Large intestine (tissue), 3 donors: ENCODE measurements around the gene LIN52. TPM values are rescaled to one million over a fixed set of nuclear protein-coding genes. Genes with fewer than 3 reads are reported as not detected.

Source experiments
- DNase-seq, 2 donors: peaks; one replicate each; pipeline versions ENCODE4 v3.0.0 to v3.0.0-alpha.2; 2013
- H3K27ac ChIP-seq: one replicate; pipeline ENCODE4 v1.5.1; 2013; ENCODE audit warnings: low read length
- H3K27me3 ChIP-seq: 2 replicates; pipeline ENCODE4 v1.6.1; 2013; ENCODE audit warnings: low read length; ENCODE audit not compliant: control insufficient read depth, insufficient read depth
- H3K36me3 ChIP-seq: 2 replicates; pipeline ENCODE4 v1.6.1; 2013; ENCODE audit warnings: low read length; ENCODE audit not compliant: control insufficient read depth, insufficient read depth
- H3K4me1 ChIP-seq: one replicate; pipeline ENCODE4 v1.6.1; 2013; ENCODE audit warnings: low read length; ENCODE audit not compliant: control insufficient read depth, insufficient read depth
- H3K4me3 ChIP-seq: one replicate; pipeline ENCODE4 v1.5.1; 2013; ENCODE audit warnings: low read length
- H3K9me3 ChIP-seq: one replicate; pipeline ENCODE4 v1.6.1; 2013; ENCODE audit warnings: mild to moderate bottlenecking, low read depth, low read length, moderate library complexity; ENCODE audit not compliant: control insufficient read depth
- WGBS: methylation state at CpG from one replicate; pipeline ENCODE4 v1.1.5; 2013; ENCODE audit warnings: low lambda C conversion rate; ENCODE audit not compliant: insufficient coverage; 5-methylcytosine and 5-hydroxymethylcytosine counted together
- polyA plus RNA-seq: library from polyadenylated mRNA; unstranded; fragments of 120-200 nt; gene quantifications from one replicate; pipeline ENCODE4 v1.2.1, GENCODE V29; 2013

Gene LIN52
- polyA plus RNA-seq, 1 donor = 11.1 TPM

DNA sequence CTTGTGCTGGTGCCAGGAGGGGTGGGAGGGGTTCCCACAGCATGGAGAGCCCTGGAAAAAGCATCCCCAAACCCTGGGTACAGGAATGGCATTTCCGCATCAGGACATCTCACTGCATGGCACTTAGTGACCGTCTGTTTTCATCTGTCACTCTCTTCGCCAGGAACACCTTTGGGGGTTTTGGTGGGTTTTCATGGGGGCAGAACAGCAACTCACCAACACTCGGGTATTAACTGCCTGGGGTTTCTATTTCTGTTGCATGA lies 158.0 kb downstream of the LIN52 start:
- H3K4me3 ChIP-seq = no peak overlapping the region
- peaks cover 16% of the 10 kb centered on the region for H3K9me3 ChIP-seq
- WGBS = no CpG with 5 or more reads among the region's 4 CpGs
- no peak overlapping the region for H3K27ac ChIP-seq
- no peaks in the 10 kb centered on the region for H3K36me3 ChIP-seq
- H3K27me3 ChIP-seq = peaks cover 98% of the 10 kb centered on the region
- no peak for DNase-seq
- H3K4me1 ChIP-seq = peaks cover 11% of the 10 kb centered on the region

DNA sequence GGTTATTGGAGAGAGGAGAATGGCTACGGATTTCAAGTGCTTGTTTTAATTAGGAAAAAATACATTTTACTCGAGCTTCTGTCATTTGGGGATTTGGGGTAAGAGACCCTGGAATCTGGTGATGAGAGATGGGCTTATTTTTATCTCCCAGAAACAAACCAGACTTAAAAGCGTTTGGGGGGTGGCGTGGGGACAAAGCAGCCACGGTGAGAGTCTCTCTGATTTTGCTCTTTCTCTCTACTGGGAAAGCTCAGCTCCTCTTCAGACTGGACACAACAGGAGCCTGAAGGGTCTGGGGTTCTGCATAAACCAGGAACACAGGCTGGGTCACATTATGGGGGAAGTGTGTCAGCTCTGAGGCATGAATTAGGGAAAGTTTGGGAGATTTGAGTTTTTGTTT lies 158.3 kb downstream of the LIN52 start:
- WGBS = no CpG with 5 or more reads among the region's 5 CpGs
- H3K27ac ChIP-seq = no peak overlapping the region
- peaks cover 11% of the 10 kb centered on the region for H3K4me1 ChIP-seq
- no peak for DNase-seq
- peaks cover 16% of the 10 kb centered on the region for H3K9me3 ChIP-seq
- H3K4me3 ChIP-seq = no peak overlapping the region
- H3K27me3 ChIP-seq = peaks cover 98% of the 10 kb centered on the region
- H3K36me3 ChIP-seq = no peaks in the 10 kb centered on the region

DNA sequence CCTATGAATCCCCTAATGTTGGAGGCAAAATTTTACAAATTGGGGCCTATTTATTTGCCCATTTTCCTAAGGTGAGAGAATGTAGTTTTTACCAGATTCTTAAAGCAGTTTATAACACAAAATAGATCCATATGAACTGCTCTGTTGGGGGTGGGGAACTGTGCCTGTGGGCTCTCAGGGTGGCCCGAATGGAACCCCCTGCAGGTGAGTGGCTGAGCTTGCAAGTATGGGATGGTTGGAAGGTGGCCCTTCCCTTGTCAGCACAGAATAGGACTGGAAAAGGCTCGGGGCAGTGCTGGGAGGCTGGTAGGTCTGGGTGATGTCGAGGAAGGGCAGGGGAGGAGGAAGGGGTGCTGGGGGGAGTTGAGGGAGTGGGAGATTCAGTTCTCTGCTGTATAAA lies 159.4 kb downstream of the LIN52 start:
- no peak overlapping the region for H3K27ac ChIP-seq
- no peaks in the 10 kb centered on the region for H3K36me3 ChIP-seq
- peaks cover 94% of the 10 kb centered on the region for H3K27me3 ChIP-seq
- H3K9me3 ChIP-seq = peaks cover 16% of the 10 kb centered on the region
- no CpG with 5 or more reads among the region's 3 CpGs for WGBS
- H3K4me3 ChIP-seq = no peak overlapping the region
- DNase-seq = no peak
- peaks cover 11% of the 10 kb centered on the region for H3K4me1 ChIP-seq

DNA sequence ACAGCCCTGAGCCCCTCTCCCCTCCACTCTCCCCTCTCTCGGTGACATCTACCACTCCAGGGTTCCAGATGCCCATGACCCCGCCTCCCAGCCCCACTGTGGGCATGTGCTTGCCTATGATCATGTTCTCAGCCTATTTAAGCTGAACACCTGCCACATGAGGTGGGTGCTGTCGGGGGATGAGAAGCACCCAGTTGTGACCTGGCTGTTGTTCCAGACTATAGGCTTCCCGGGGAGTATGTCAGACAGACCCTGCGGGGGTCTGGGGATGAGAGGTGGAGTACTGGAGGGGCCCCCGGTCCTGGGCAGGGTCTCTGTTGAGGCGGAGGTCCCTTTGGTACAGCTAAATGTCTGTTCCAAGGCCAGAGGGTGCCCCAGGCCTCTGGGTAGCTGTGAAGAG lies 160.5 kb downstream of the LIN52 start:
- no CpG with 5 or more reads among the region's 7 CpGs for WGBS
- H3K27me3 ChIP-seq = peaks cover 87% of the 10 kb centered on the region

DNA sequence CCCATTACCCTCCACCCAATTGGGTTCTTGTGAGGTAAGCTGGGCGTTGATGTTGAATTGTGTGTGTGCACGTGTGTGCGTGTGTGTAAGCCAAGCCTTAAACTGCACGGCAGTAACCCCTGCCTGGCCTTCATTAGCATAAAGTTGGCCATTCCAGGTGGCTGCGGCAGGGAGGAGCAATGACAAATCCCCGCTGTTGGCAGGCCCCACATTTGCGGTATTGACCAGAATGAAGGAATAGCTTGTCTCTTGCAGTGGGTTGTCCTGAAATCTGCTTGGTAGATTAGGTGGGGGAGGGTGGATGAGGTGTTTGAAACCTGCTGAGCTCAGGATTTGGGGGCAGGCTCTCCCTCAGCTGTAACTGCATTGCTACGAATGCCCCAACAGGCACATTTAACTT lies 161.8 kb downstream of the LIN52 start:
- no CpG with 5 or more reads among the region's 8 CpGs for WGBS
- H3K4me1 ChIP-seq = no peaks in the 10 kb centered on the region
- H3K4me3 ChIP-seq = no peak overlapping the region
- H3K27me3 ChIP-seq = peaks cover 76% of the 10 kb centered on the region
- no peak for DNase-seq
- no peak overlapping the region for H3K27ac ChIP-seq
- H3K36me3 ChIP-seq = no peaks in the 10 kb centered on the region
- no peaks in the 10 kb centered on the region for H3K9me3 ChIP-seq

More for the DNA sequence above, 160.5 kb downstream of the LIN52 start:
- Histone ChIP-seq H3K27ac (no peak overlapping the region), H3K4me3 (no peak overlapping the region), H3K9me3 (peaks cover 10% of the 10 kb centered on the region), H3K4me1 (peaks cover 8% of the 10 kb centered on the region), H3K36me3 (no peaks in the 10 kb centered on the region)
- no peak for DNase-seq

DNA sequence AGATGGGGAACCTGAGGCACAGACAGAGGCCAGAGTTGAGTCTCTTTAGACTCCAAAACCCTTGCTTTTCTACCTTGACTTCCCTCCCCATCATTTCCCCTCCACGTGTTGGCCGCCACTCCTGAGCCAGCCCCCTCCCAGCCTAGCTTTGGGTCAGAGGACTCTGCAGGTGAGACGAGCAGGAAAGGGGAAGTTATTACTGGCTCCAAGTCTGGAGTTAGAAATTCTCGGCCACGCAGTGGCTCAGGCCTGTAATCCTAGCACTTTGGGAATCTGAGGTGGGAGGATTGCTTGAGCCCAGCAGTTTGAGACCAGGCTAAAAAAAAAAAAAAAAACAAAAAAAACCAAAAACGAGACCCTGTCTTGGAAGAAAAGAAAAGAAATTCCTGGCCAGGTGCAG lies 163.3 kb downstream of the LIN52 start:
- Histone ChIP-seq H3K27me3 (peaks cover 67% of the 10 kb centered on the region), H3K36me3 (no peaks in the 10 kb centered on the region), H3K4me1 (no peaks in the 10 kb centered on the region), H3K4me3 (no peak overlapping the region), H3K27ac (no peak overlapping the region), H3K9me3 (no peaks in the 10 kb centered on the region)
- WGBS = no CpG with 5 or more reads among the region's 6 CpGs
- no peak for DNase-seq

DNA sequence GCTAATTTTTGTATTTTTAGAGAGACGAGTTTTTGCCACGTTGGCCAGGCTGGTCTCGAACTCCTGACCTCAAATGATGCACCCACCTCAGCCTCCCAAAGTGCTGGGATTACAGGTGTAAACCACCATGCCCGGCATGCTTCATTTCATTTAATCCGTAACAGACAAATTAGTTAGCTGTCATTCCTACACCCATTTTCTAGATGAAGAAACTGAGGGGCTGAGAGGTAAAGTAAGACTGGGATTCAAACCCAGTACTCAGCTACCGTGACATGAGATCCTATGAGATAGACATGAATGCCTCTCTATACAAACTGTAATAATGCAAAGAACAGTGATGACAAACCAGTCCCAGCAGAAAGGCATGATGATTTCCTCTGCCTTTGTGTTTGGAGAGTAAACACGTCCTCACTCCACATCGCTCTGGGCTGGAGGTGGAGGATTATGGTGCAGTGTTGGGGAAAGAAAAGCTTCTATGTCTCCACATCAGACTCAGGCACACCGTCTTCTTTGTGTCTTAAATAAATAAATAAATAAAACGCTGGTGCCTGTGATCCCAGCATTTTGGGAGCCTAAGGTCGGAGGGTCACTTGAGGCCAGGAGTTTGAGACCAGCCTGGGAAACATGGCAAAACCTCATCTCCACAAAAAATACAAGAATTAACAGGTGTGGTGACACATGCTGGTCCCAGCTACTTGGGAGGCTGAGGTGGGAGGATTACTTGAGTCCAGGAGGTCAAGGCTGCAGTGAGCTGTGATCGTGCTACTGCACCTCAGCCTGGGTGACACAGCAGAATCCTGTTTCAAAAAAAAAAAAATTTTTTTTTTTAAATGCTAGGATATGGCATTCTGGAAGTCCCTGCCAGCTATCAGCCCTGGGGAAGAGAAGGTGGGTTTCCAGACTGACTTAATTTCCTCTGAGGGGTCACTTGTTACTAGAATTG lies 164.9 kb downstream of the LIN52 start:
- no peak for DNase-seq
- Histone ChIP-seq H3K27ac (no peak overlapping the region), H3K36me3 (no peaks in the 10 kb centered on the region), H3K9me3 (no peaks in the 10 kb centered on the region), H3K4me1 (no peaks in the 10 kb centered on the region), H3K4me3 (no peak overlapping the region), H3K27me3 (peaks cover 58% of the 10 kb centered on the region)
- 70% methylated on average over 2 of the region's 12 CpGs for WGBS

Other genes starting within 250 kb of the LIN52 start
- 16.2 TPM for gene PTGR2, start 233.1 kb upstream of the LIN52 start, polyA plus RNA-seq
- 38.5 TPM for gene ZNF410, start 198.1 kb upstream of the LIN52 start, polyA plus RNA-seq
- 4.9 TPM for gene FAM161B, start 134.9 kb upstream of the LIN52 start, polyA plus RNA-seq
- gene COQ6, start 134.7 kb upstream of the LIN52 start, polyA plus RNA-seq = 25.4 TPM
- gene ENTPD5, start 65.7 kb upstream of the LIN52 start, polyA plus RNA-seq = 75.2 TPM
- gene BBOF1, start 65.6 kb upstream of the LIN52 start, polyA plus RNA-seq = 6.9 TPM
- gene ALDH6A1, start 503 bp upstream of the LIN52 start, polyA plus RNA-seq = 24.7 TPM
- gene VSX2, start 154.5 kb downstream of the LIN52 start, polyA plus RNA-seq = not detected
- 138 TPM for gene ABCD4, start 218.0 kb downstream of the LIN52 start, polyA plus RNA-seq